Heart left ventricle (tissue), 16 donors: ENCODE results near the gene HENMT1. TPM values are rescaled to one million over a fixed set of nuclear protein-coding genes. Genes with fewer than 3 reads are reported as not detected.
"Not testable (repeated sequence)": the region's sequence is repeated elsewhere in the genome, so short reads cannot be mapped to it uniquely, and the experiment has no call there.

ENCODE experiments used
- ATAC-seq, 4 donors: fragments of 200-7000 bp; cut with Tn5 transposase; one replicate each; pipeline ENCODE4 v1.9.1; 2020 to 2022; ENCODE audit warnings: moderate library complexity in 4 of 4, mild to moderate bottlenecking in 3 of 4, moderate number of reproducible peaks in 1 of 4
- DNase-seq, 5 donors: peaks; one replicate each; pipeline ENCODE4 v3.0.0-alpha.2; 2020
- H3K27ac ChIP-seq, 12 donors: fragments of 200-600 bp; sonication (generic) in 4 of 12; one replicate each; pipeline versions ENCODE4 v1.5.0 to v1.8.0; 2016 to 2022; ENCODE audit warnings: mild to moderate bottlenecking in 2 of 12
- H3K27me3 ChIP-seq, 9 donors: fragments of 200-600 bp; sonication (generic) in 2 of 9; one replicate each; pipeline versions ENCODE4 v1.5.1 to v1.8.0; 2016 to 2022; ENCODE audit warnings: mild to moderate bottlenecking in 3 of 9
- H3K36me3 ChIP-seq, 9 donors: fragments of 200-600 bp; sonication (generic) in 2 of 9; one replicate each; pipeline versions ENCODE4 v1.5.0 to v1.8.0; 2018 to 2022; ENCODE audit warnings: mild to moderate bottlenecking in 2 of 9
- H3K4me1 ChIP-seq, 12 donors: fragments of 200-600 bp; sonication (generic) in 4 of 12; one replicate each; pipeline versions ENCODE4 v1.5.0 to v1.8.0; 2016 to 2022; ENCODE audit warnings: mild to moderate bottlenecking in 3 of 12
- H3K4me3 ChIP-seq, 12 donors: fragments of 200-600 bp; sonication (generic) in 4 of 12; one replicate each; pipeline versions ENCODE4 v1.5.0 to v1.8.0; 2017 to 2022; ENCODE audit warnings: mild to moderate bottlenecking in 9 of 12, moderate library complexity in 4 of 12
- H3K9me3 ChIP-seq, 12 donors: fragments of 200-600 bp; sonication (generic) in 4 of 12; one replicate each; pipeline versions ENCODE4 v1.5.0 to v1.8.0; 2016 to 2022; ENCODE audit warnings: mild to moderate bottlenecking in 1 of 12
- CTCF ChIP-seq, 12 donors: fragments of 200-600 bp; sonication (generic) in 4 of 12; IDR thresholded peaks; one replicate each; pipeline versions ENCODE4 v1.5.0 to v1.8.0; 2018 to 2022; ENCODE audit warnings: antibody characterized with exemption in 12 of 12, mild to moderate bottlenecking in 5 of 12
- POLR2A ChIP-seq, 2 donors: fragments of 450-650 bp; IDR thresholded peaks; one replicate each; pipeline ENCODE4 v1.6.1; 2017; ENCODE audit warnings: antibody characterized with exemption in 2 of 2, mild to moderate bottlenecking in 2 of 2, moderate library complexity in 2 of 2
- WGBS, 4 donors: extraction: QIAGEN DNeasy Blood & Tissue Kit in 2 of 4; methylation state at CpG; one replicate each; pipeline versions ENCODE4 v1.1.5 to v1.1.7; 2013 to 2018; 5-methylcytosine and 5-hydroxymethylcytosine counted together
- intact Hi-C, 10 donors: fragments of 100-400 bp; cut with DNase I; formaldehyde crosslinking; loops; one replicate each; pipeline versions ENCODE4 v1.11.1 to v1.14.2; 2022
- polyA plus RNA-seq, 2 donors: library from polyadenylated mRNA; stranded (reverse); fragments of 200-250 nt; gene quantifications; one replicate each; pipeline ENCODE4 v1.2.3, GENCODE V29; 2013
- total RNA-seq, 9 donors: library from RNA; depleted of rRNA in 2 of 9; stranded (reverse); fragments of >200 nt in 2 of 9; fragmentation: NEBNext Ultra II Directional in 3 of 9; extraction: Animal tissue kit (Norgen Biotek cat#: 25700) in 3 of 9; gene quantifications; one replicate each; pipeline versions ENCODE4 v1.1.0 to v1.2.4, GENCODE V29; 2016 to 2023
- donor health status: ischemic (EF 13 %, LVEDD 7.1; RV severe dilation, severe dysfunction).
- donor health status: healthy with polysubstance abuse.
- donor health status: DM: no; HTN: yes; CAD: no.
- donor health status: DM: no; HTN: no; CAD: no.
- donor health status: ischemic (EF 25% LVEDD 6.9; RV normal size, moderate dysfunction).
- donor health status: ischemic (EF 25% LVEDD 5.7; RV mildly dilated, moderate dysfunction).
- donor health status: healthy.
- donor health status: DM: yes; HTN: yes; CAD: no.
- donor health status: ischemic (EF 35%, LVEDD 5.7; RV mildly dilated, moderate dysfunction).
- donor health status: nonischemic (EF 11% LVEDD 7.7; RV severe dilation, severe dysfunction).
- donor health status: DM: yes; HTN: yes; CAD: no.
- donor health status: PGD.
- donor health status: ischemic (EF 29% LVEDD 5.4; RV normal size, mild dysfunction).
- donor health status: nonischemic (EF 23%, LVEDD 6.1; RV moderate dilation, normal function).

HENMT1 gene
- total and polyA plus RNA-seq, 11 donors, result 0.44 to 4.5 (median 0.93) TPM

- no peaks in the 10 kb centered on the region for H3K4me1 ChIP-seq
- TF ChIP-seq CTCF (IDR thresholded peaks at IDR 0.05) (no peak), POLR2A (IDR thresholded peaks at IDR 0.05) (no peak)
- no peak for DNase-seq
- WGBS, 4 donors, result 86 to 92% (median 87%) methylated on average over 5 of the region's 5 CpGs
- no peak overlapping the region for H3K27ac ChIP-seq
- intact Hi-C loops, result no loop called here
- H3K9me3 ChIP-seq, result no peaks in the 10 kb centered on the region
- no peak overlapping the region for H3K4me3 ChIP-seq
- peak in 1 of 4 donors; percentile 49 for ATAC-seq
- H3K27me3 ChIP-seq, result peaks cover 0 to 7% (median 0%) of the 10 kb centered on the region in 9 donors
- H3K36me3 ChIP-seq, result no peaks in the 10 kb centered on the region
Observed at GRCh38 chr1:108670131-108670773, 9.4 kb upstream of the HENMT1 start.

GRCh38 chr1:108669679-108670078, 8.8 kb upstream of the HENMT1 start:
- no peak overlapping the region for H3K4me3 ChIP-seq
- WGBS, 4 donors, result 79 to 87% (median 80%) methylated on average over 7 of the region's 7 CpGs
- intact Hi-C loops, result no loop called here
- no peaks in the 10 kb centered on the region for H3K4me1 ChIP-seq
- ATAC-seq (no peak), DNase-seq (no peak)
- TF ChIP-seq POLR2A (IDR thresholded peaks at IDR 0.05) (no peak), CTCF (IDR thresholded peaks at IDR 0.05) (no peak)
- H3K27ac ChIP-seq, result no peak overlapping the region
- no peaks in the 10 kb centered on the region for H3K9me3 ChIP-seq
- no peaks in the 10 kb centered on the region for H3K36me3 ChIP-seq
- H3K27me3 ChIP-seq, result peaks cover 0 to 7% (median 0%) of the 10 kb centered on the region in 9 donors

GRCh38 chr1:108668777-108669176, 7.9 kb upstream of the HENMT1 start:
- no peak overlapping the region for H3K4me3 ChIP-seq
- H3K36me3 ChIP-seq, result no peaks in the 10 kb centered on the region
- DNase-seq (no peak), ATAC-seq (no peak)
- H3K27ac ChIP-seq, result no peak overlapping the region
- TF ChIP-seq CTCF (IDR thresholded peaks at IDR 0.05), result no peak
- no peak for TF ChIP-seq POLR2A (IDR thresholded peaks at IDR 0.05)
- intact Hi-C loops, result no loop called here
- peaks cover 0 to 7% (median 0%) of the 10 kb centered on the region in 9 donors for H3K27me3 ChIP-seq
- H3K9me3 ChIP-seq, result no peaks in the 10 kb centered on the region
- H3K4me1 ChIP-seq, result no peaks in the 10 kb centered on the region

- not testable (repeated sequence) for H3K27me3 ChIP-seq, ATAC-seq, H3K27ac ChIP-seq
Observed at GRCh38 chr1:108667422-108667821, 6.5 kb upstream of the HENMT1 start.

GRCh38 chr1:108665771-108666170, 4.9 kb upstream of the HENMT1 start:
- no peaks in the 10 kb centered on the region for H3K36me3 ChIP-seq
- H3K4me1 ChIP-seq, result peaks cover 0 to 12% (median 5%) of the 10 kb centered on the region in 12 donors
- no peak for TF ChIP-seq POLR2A (IDR thresholded peaks at IDR 0.05)
- H3K9me3 ChIP-seq, result no peaks in the 10 kb centered on the region
- DNase-seq, result no peak
- no peak overlapping the region for H3K27ac ChIP-seq
- H3K27me3 ChIP-seq, result no peaks in the 10 kb centered on the region
- 70 to 78% (median 76%) methylated on average over 1 of the region's 1 CpG for WGBS, 4 donors
- intact Hi-C loops, result no loop called here
- ATAC-seq, result no peak
- no peak overlapping the region for H3K4me3 ChIP-seq

More at GRCh38 chr1:108667422-108667821, 6.5 kb upstream of the HENMT1 start:
- intact Hi-C loops, H3K36me3 ChIP-seq, H3K4me1 ChIP-seq, H3K9me3 ChIP-seq, H3K4me3 ChIP-seq, DNase-seq: not testable (repeated sequence)
- WGBS, 4 donors, result 94 to 98% (median 96%) methylated on average over 20 to 28 of the region's 28 CpGs
